SK-N-MC (cell line): ENCODE data around the gene SLC1A2.

ENCODE experiments used
- EZH2 ChIP-seq: fragments of 200-600 bp; sonication (generic); IDR thresholded peaks from one replicate; pipeline ENCODE4 v1.6.1; 2017; ENCODE audit warnings: antibody characterized with exemption
- FOXP2 ChIP-seq: optimal IDR thresholded peaks from 2 replicates; pipeline ENCODE3; 2011; ENCODE audit warnings: mild to moderate bottlenecking, moderate library complexity; ENCODE audit not compliant: insufficient read depth; ENCODE audit errors: extremely low read length, control extremely low read depth
- POLR2AphosphoS5 ChIP-seq: IDR thresholded peaks from 2 replicates; pipeline ENCODE4 v1.6.1; 2012; ENCODE audit warnings: mild to moderate bottlenecking, low read depth, low read length, borderline replicate concordance

GRCh38 chr11:35461917-35462538 is 42.7 kb upstream of the SLC1A2 start:
- TF ChIP-seq FOXP2 (no peak), POLR2AphosphoS5 (no peak), EZH2 (no peak)
